HG02763 (cell line): ENCODE results near the gene TESK2.

ENCODE experiments used
- ATAC-seq: cut with Tn5 transposase; IDR thresholded peaks from one replicate; pipeline ENCODE4 v1.9.1; 2021; ENCODE audit warnings: mild to moderate bottlenecking, moderate library complexity; ENCODE audit not compliant: unreplicated experiment

The TESK2 gene

GRCh38 chr1:45340816-45341466, 150.0 kb downstream of the TESK2 start:
- no peak for ATAC-seq

GRCh38 chr1:45339789-45340558, 151.0 kb downstream of the TESK2 start, which contains the start of the genes MUTYH and TOE1:
MUTYH (minus strand) TSS chr1:45340440; CDS start chr1:45334505, 5,935 bp downstream.
TOE1 (plus strand) TSS chr1:45340170; CDS start chr1:45340253, 83 bp downstream.
- peak; percentile 86 for ATAC-seq

- ATAC-seq: no peak
Measured at GRCh38 chr1:45337630-45338325, 153.2 kb downstream of the TESK2 start.

- ATAC-seq: no peak
Measured at GRCh38 chr1:45335855-45336324, 155.1 kb downstream of the TESK2 start.

- ATAC-seq: no peak
Measured at GRCh38 chr1:45334308-45335245, 156.4 kb downstream of the TESK2 start.

GRCh38 chr1:45332346-45332720, 158.6 kb downstream of the TESK2 start:
- no peak for ATAC-seq

- ATAC-seq: no peak
Measured at GRCh38 chr1:45331436-45332345, 159.3 kb downstream of the TESK2 start.

GRCh38 chr1:45329445-45329844, 161.5 kb downstream of the TESK2 start:
- ATAC-seq: no peak

- ATAC-seq: no peak
Measured at GRCh38 chr1:45328680-45329079, 162.3 kb downstream of the TESK2 start.

- ATAC-seq: no peak
Measured at GRCh38 chr1:45327644-45328515, 163.1 kb downstream of the TESK2 start.

GRCh38 chr1:45326627-45327623, 164.0 kb downstream of the TESK2 start, which contains the start of gene HPDL:
HPDL (plus strand) TSS chr1:45326895; CDS start chr1:45327149, 254 bp downstream.
- no peak for ATAC-seq

GRCh38 chr1:45325851-45326506, 165.0 kb downstream of the TESK2 start:
- no peak for ATAC-seq

GRCh38 chr1:45322486-45323040, 168.4 kb downstream of the TESK2 start:
- no peak for ATAC-seq

GRCh38 chr1:45321444-45321843, 169.5 kb downstream of the TESK2 start:
- ATAC-seq: no peak

GRCh38 chr1:45319761-45320160, 171.2 kb downstream of the TESK2 start:
- no peak for ATAC-seq

GRCh38 chr1:45317166-45317565, 173.8 kb downstream of the TESK2 start:
- ATAC-seq: no peak
